Activated CD4-positive, alpha-beta T cell treated with anti-CD3 and anti-CD28 coated beads, Interleukin-2, amount 50 U/mL, for 48 hours (primary cell): ENCODE measurements around the gene RNASE12.
"Not testable (repeated sequence)": the region's sequence is repeated elsewhere in the genome, so short reads cannot be mapped to it uniquely, and the experiment has no call there.

Experiments used
- DNase-seq, 2 experiments: peaks; one replicate each; pipeline ENCODE4 v3.0.0-alpha.2; 2020

RNASE12 gene

GRCh38 chr14:20613094-20614037, 22.2 kb upstream of the RNASE12 start:
- peak; percentile 83 to 87 for DNase-seq

GRCh38 chr14:20612403-20612802, 21.2 kb upstream of the RNASE12 start:
- DNase-seq, result no peak

GRCh38 chr14:20611277-20611676, 20.1 kb upstream of the RNASE12 start:
- no peak for DNase-seq

- DNase-seq, result peak; percentile 88 to 89
Observed at GRCh38 chr14:20610002-20610765, 19.0 kb upstream of the RNASE12 start.

GRCh38 chr14:20609215-20610001, 18.2 kb upstream of the RNASE12 start:
- DNase-seq, result peak; percentile 54 to 69

GRCh38 chr14:20608383-20609110, 17.4 kb upstream of the RNASE12 start:
- DNase-seq, result no peak

- no peak for DNase-seq
Observed at GRCh38 chr14:20607617-20608016, 16.4 kb upstream of the RNASE12 start.

- DNase-seq, result no peak
Observed at GRCh38 chr14:20606902-20607242, 15.7 kb upstream of the RNASE12 start.

GRCh38 chr14:20606190-20606901, 15.2 kb upstream of the RNASE12 start:
- no peak for DNase-seq

GRCh38 chr14:20603813-20604690, 12.9 kb upstream of the RNASE12 start:
- DNase-seq, result no peak

- DNase-seq, result no peak
Observed at GRCh38 chr14:20602583-20602982, 11.4 kb upstream of the RNASE12 start.

- DNase-seq, result no peak
Observed at GRCh38 chr14:20601522-20601921, 10.3 kb upstream of the RNASE12 start.

- DNase-seq, result no peak
Observed at GRCh38 chr14:20597108-20597507, 5.9 kb upstream of the RNASE12 start.

- not testable (repeated sequence) for DNase-seq
Observed at GRCh38 chr14:20595726-20596125, 4.5 kb upstream of the RNASE12 start.

GRCh38 chr14:20592574-20592973, 1.4 kb upstream of the RNASE12 start:
- DNase-seq, result no peak

GRCh38 chr14:20587489-20588154, 3.6 kb downstream of the RNASE12 start, which contains the start of gene RNASE11:
TSS of gene RNASE11 (minus strand) at chr14:20588001.
- no peak for DNase-seq

- no peak for DNase-seq
Observed at GRCh38 chr14:20583908-20584307, 7.3 kb downstream of the RNASE12 start.

- DNase-seq, result no peak
Observed at GRCh38 chr14:20583142-20583541, 8.0 kb downstream of the RNASE12 start.

GRCh38 chr14:20580242-20580641, 10.9 kb downstream of the RNASE12 start:
- DNase-seq, result no peak
